Measurements from ENCODE around the gene AMPH. TPM values are rescaled to one million over a fixed set of nuclear protein-coding genes. Genes with fewer than 3 reads are reported as not detected.
A peak's percentile ranks its signal among the peaks of the same experiment; 100 is the strongest.

The AMPH gene
- total and polyA plus RNA-seq, 2 experiments from 2014 or later, result 0.48 to 1.4 TPM

DNA sequence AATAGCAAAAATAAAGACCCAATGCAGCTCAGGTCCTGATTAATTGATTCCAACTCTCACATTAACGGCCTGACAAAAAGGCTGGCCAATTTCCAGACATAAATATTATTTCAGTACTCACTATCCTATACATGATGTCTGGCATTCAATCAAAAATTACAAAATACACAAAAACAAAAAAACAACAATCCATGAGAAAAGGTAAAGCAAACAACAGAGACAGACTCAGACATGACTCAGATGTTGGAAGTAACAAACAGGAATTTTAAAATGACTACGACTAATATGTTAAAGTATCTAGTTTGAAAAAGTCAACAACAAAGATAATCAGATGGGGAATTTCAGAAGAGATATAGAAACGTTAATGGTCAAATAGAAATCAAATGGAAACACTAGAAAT, 152.8 kb downstream of the AMPH start:
- no peaks in the 10 kb centered on the region for H3K9me3 ChIP-seq (ENCODE audit: low read depth)
- DNase-seq (ENCODE audit: low read depth in 1 of 2, low spot score in 1 of 2), result no peak

GRCh38 chr7:38477333-38477732, 153.8 kb downstream of the AMPH start:
- H3K27ac ChIP-seq, result no peak overlapping the region

More for the DNA sequence above, 152.8 kb downstream of the AMPH start:
- H3K4me3 ChIP-seq, result no peak overlapping the region
- no peaks in the 10 kb centered on the region for H3K4me1 ChIP-seq (ENCODE audit: low read depth)
- no peaks in the 10 kb centered on the region for H3K27me3 ChIP-seq
- TF ChIP-seq, protein P1, sequence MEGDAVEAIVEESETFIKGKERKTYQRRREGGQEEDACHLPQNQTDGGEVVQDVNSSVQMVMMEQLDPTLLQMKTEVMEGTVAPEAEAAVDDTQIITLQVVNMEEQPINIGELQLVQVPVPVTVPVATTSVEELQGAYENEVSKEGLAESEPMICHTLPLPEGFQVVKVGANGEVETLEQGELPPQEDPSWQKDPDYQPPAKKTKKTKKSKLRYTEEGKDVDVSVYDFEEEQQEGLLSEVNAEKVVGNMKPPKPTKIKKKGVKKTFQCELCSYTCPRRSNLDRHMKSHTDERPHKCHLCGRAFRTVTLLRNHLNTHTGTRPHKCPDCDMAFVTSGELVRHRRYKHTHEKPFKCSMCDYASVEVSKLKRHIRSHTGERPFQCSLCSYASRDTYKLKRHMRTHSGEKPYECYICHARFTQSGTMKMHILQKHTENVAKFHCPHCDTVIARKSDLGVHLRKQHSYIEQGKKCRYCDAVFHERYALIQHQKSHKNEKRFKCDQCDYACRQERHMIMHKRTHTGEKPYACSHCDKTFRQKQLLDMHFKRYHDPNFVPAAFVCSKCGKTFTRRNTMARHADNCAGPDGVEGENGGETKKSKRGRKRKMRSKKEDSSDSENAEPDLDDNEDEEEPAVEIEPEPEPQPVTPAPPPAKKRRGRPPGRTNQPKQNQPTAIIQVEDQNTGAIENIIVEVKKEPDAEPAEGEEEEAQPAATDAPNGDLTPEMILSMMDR (IDR thresholded peaks at IDR 0.05; ENCODE audit: low read depth, low read length), result no peak
- no peak overlapping the region for H3K27ac ChIP-seq
- no peaks in the 10 kb centered on the region for H3K36me3 ChIP-seq

GRCh38 chr7:38476764-38477163, 154.4 kb downstream of the AMPH start:
- H3K36me3 ChIP-seq, result no peaks in the 10 kb centered on the region
- no peaks in the 10 kb centered on the region for H3K9me3 ChIP-seq (ENCODE audit: low read depth)
- H3K27me3 ChIP-seq, result no peaks in the 10 kb centered on the region
- DNase-seq (ENCODE audit: low read depth in 1 of 2, low spot score in 1 of 2), result no peak
- TF ChIP-seq, protein P1 (IDR thresholded peaks at IDR 0.05; ENCODE audit: low read depth, low read length), result no peak
- no peaks in the 10 kb centered on the region for H3K4me1 ChIP-seq (ENCODE audit: low read depth)
- H3K27ac ChIP-seq, result no peak overlapping the region
- H3K4me3 ChIP-seq, result no peak overlapping the region

More at GRCh38 chr7:38477333-38477732, 153.8 kb downstream of the AMPH start:
- no peaks in the 10 kb centered on the region for H3K36me3 ChIP-seq
- no peaks in the 10 kb centered on the region for H3K9me3 ChIP-seq (ENCODE audit: low read depth)
- H3K4me3 ChIP-seq, result no peak overlapping the region
- H3K4me1 ChIP-seq (ENCODE audit: low read depth), result no peaks in the 10 kb centered on the region
- no peaks in the 10 kb centered on the region for H3K27me3 ChIP-seq
- TF ChIP-seq, protein P1 (IDR thresholded peaks at IDR 0.05; ENCODE audit: low read depth, low read length), result no peak
- no peak for DNase-seq (ENCODE audit: low read depth in 1 of 2, low spot score in 1 of 2)

DNA sequence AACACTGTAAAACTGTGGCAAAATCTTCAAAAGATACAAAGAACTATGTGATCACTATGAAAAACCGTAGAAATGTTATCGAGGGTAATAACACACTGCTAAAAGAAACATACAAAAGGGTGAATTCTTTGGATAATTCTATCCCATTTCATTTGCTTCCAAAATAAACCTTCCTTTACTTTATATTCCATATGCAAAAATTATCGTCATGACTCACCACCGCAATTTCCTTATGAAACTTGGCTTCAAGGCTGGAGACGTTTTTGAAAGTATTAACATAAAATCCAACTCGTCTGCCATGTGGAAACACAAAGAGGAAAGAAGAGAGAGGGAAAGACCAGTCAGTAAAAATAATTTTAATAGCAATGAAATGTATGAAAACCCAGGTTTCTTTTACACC, 165.2 kb downstream of the AMPH start:
- Histone ChIP-seq H3K27me3 (no peaks in the 10 kb centered on the region), H3K4me1 (ENCODE audit: low read depth) (no peaks in the 10 kb centered on the region), H3K4me3 (no peak overlapping the region), H3K9me3 (ENCODE audit: low read depth) (no peaks in the 10 kb centered on the region), H3K27ac (no peak overlapping the region), H3K36me3 (no peaks in the 10 kb centered on the region)
- TF ChIP-seq, protein P1 (IDR thresholded peaks at IDR 0.05; ENCODE audit: low read depth, low read length), result no peak
- DNase-seq (ENCODE audit: low read depth in 1 of 2, low spot score in 1 of 2), result peak in 1 of 2 donors; percentile 71

- no peaks in the 10 kb centered on the region for H3K9me3 ChIP-seq (ENCODE audit: low read depth)
- TF ChIP-seq, protein P1 (IDR thresholded peaks at IDR 0.05; ENCODE audit: low read depth, low read length), result no peak
- H3K36me3 ChIP-seq, result no peaks in the 10 kb centered on the region
- H3K4me1 ChIP-seq (ENCODE audit: low read depth), result no peaks in the 10 kb centered on the region
- no peaks in the 10 kb centered on the region for H3K27me3 ChIP-seq
- peak in 1 of 2 donors; percentile 88 for DNase-seq (ENCODE audit: low read depth in 1 of 2, low spot score in 1 of 2)
- H3K4me3 ChIP-seq, result no peak overlapping the region
- no peak overlapping the region for H3K27ac ChIP-seq
Measured at GRCh38 chr7:38463277-38464225, 167.6 kb downstream of the AMPH start.
